Neural progenitor cell (in vitro differentiated cells): ENCODE results near the gene INSM2.

Experiments used
- EZH2 ChIP-seq: fragments of 200-600 bp; sonication (generic); IDR thresholded peaks from 2 replicates; pipeline ENCODE4 v1.6.1; 2017; ENCODE audit warnings: antibody characterized with exemption, mild to moderate bottlenecking, moderate library complexity
- EZH2phosphoT487 ChIP-seq: fragments of 200-600 bp; sonication (generic); IDR thresholded peaks from 2 replicates; pipeline ENCODE4 v1.6.1; 2017; ENCODE audit warnings: antibody characterized with exemption
- TF ChIP-seq, protein P1 (sequence below): fragments of 200-600 bp; sonication (generic); IDR thresholded peaks from 2 replicates; pipeline ENCODE4 v1.5.1; 2017; ENCODE audit warnings: antibody characterized with exemption, mild to moderate bottlenecking

DNA sequence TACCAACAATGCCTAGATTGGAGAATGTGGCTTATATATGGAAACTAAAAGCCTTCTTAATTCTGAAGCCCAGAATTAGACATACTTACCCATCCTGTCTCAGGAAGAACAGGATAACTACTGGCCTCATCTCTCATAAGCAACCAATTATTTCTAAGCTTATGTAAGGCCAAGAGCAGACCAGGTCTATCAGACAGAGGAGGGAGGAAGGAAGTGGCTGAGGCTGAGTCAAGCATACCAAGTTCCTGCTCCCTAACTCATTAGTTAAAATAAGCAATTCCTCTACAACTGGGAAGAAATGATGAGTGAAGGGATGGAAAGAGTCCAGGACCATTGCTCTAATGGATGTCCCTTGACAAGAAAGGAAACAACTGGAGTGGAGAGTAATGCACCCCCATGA is 27.0 kb upstream of the INSM2 start:
- TF ChIP-seq EZH2 = no peak
- TF ChIP-seq, protein P1, sequence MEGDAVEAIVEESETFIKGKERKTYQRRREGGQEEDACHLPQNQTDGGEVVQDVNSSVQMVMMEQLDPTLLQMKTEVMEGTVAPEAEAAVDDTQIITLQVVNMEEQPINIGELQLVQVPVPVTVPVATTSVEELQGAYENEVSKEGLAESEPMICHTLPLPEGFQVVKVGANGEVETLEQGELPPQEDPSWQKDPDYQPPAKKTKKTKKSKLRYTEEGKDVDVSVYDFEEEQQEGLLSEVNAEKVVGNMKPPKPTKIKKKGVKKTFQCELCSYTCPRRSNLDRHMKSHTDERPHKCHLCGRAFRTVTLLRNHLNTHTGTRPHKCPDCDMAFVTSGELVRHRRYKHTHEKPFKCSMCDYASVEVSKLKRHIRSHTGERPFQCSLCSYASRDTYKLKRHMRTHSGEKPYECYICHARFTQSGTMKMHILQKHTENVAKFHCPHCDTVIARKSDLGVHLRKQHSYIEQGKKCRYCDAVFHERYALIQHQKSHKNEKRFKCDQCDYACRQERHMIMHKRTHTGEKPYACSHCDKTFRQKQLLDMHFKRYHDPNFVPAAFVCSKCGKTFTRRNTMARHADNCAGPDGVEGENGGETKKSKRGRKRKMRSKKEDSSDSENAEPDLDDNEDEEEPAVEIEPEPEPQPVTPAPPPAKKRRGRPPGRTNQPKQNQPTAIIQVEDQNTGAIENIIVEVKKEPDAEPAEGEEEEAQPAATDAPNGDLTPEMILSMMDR = no peak
- TF ChIP-seq EZH2phosphoT487 = no peak
